Mucosa of descending colon (tissue), 3 donors: ENCODE data around the gene IKZF4. TPM values are rescaled to one million over a fixed set of nuclear protein-coding genes. Genes with fewer than 3 reads are reported as not detected.

ENCODE experiments used
- ATAC-seq: fragments of 200-7000 bp; cut with Tn5 transposase; one replicate; pipeline ENCODE4 v1.9.1; 2020; ENCODE audit warnings: mild to moderate bottlenecking, moderate library complexity
- DNase-seq, 3 donors: peaks; one replicate each; pipeline ENCODE4 v3.0.0-alpha.2; 2020
- H3K36me3 ChIP-seq: fragments of 200-600 bp; one replicate; pipeline ENCODE4 v1.8.0; 2021; ENCODE audit warnings: low read depth, mild to moderate bottlenecking
- H3K4me1 ChIP-seq: fragments of 200-600 bp; one replicate; pipeline ENCODE4 v1.8.0; 2021; ENCODE audit warnings: low read depth, mild to moderate bottlenecking
- H3K4me3 ChIP-seq: fragments of 200-600 bp; one replicate; pipeline ENCODE4 v1.8.0; 2021; ENCODE audit warnings: mild to moderate bottlenecking
- H3K9me3 ChIP-seq: fragments of 200-600 bp; one replicate; pipeline ENCODE4 v1.8.0; 2021; ENCODE audit warnings: mild to moderate bottlenecking
- CTCF ChIP-seq: fragments of 200-600 bp; IDR thresholded peaks from one replicate; pipeline ENCODE4 v1.8.0; 2022; ENCODE audit warnings: antibody characterized with exemption, mild to moderate bottlenecking
- intact Hi-C, 2 donors: fragments of 100-400 bp; cut with DNase I in 1 of 2; cut with micrococcal nuclease in 1 of 2; formaldehyde crosslinking; loops; one replicate each; pipeline versions ENCODE4 v1.11.0 to v1.11.1; 2022; cut with DNase I, micrococcal nuclease
- total RNA-seq, 3 donors: library from RNA; stranded (reverse); fragmentation: NEBNext Ultra II Directional in 2 of 3; extraction: Animal tissue kit (Norgen Biotek cat#: 25700) in 2 of 3; gene quantifications; one replicate each; pipeline versions ENCODE4 v1.2.1 to v1.2.4, GENCODE V29; 2021 to 2023
- donor health status: DM: no; HTN: no; CAD: no; lungs with moderate emphysema.
- donor health status: DM: no; HTN: no; CAD: no.
- donor health status: DM: no; HTN: yes; CAD: no.

IKZF4 gene
- total RNA-seq, 3 donors from 2014 or later: 3.5 to 9.1 (median 7.2) TPM

DNA sequence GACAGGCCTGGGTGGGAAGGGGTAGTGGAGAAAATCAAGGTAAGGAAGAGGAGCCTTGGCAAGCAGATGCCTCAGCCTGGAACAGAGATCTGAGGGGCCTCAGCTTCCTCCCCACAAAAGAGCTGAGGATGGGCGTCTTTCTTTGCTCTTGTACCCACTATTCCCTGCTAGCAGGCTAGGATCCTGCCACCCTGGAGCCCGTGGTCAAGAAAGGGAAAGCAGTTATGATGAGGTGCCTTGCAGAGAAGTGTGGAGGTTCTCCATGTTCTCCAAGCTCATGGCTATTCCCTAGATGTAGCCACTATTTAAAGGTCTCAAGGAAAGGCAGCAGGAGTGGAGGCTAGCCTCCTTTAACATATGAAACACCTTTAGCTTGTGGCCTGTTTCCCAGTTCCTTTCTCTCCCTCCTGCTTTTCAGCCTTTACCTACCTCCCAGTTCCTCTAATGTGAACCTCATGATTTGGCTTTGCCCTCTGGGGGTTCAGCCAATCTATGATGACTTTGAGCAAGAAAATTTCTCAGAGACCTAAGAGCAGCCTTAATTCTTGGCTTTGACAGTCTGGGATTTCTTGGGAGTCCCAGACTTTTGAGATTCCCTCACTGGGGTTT lies 1.1 kb downstream of the IKZF4 start:
- H3K4me3 ChIP-seq: no peak overlapping the region
- TF ChIP-seq CTCF: no peak
- peak; percentile 7 for ATAC-seq

DNA sequence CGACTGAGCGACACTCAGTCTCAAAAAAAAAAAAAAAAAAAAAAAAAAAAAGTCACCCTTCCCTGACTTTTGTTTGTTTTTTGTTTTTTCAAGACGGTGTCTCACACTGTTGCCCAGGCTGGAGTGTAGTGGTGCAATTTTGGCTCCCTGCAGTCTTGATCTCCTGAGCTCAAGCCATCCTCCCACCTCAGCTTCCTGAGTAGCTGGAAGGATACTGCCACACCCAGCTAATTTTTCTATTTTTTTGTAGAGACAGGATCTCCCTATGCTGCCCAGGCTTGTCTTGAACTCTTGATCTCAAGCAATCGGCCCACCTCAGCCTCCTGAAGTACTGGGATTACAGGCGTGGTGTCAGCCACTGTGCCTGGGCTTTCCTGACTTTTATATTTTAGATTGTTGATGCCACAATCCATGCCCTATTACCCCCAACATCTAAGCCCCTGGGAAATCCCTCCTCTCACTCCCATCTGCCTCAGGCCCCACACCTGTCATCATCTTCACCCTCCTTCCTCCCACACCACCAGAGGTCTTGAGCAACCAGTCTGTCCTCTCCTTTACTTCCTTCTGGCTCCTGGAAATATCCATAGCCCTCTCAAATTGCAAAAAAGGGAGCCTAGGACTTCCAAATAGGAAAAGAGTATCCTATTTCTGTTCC lies 7.8 kb downstream of the IKZF4 start:
- intact Hi-C loops: no loop called here
- H3K4me3 ChIP-seq: no peak overlapping the region
- no peaks in the 10 kb centered on the region for H3K36me3 ChIP-seq
- ATAC-seq (no peak), DNase-seq (no peak)
- TF ChIP-seq CTCF: no peak
- no peaks in the 10 kb centered on the region for H3K4me1 ChIP-seq
- H3K9me3 ChIP-seq: no peaks in the 10 kb centered on the region

More for the DNA sequence above, 1.1 kb downstream of the IKZF4 start:
- Histone ChIP-seq H3K9me3 (no peaks in the 10 kb centered on the region), H3K4me1 (no peaks in the 10 kb centered on the region), H3K36me3 (no peaks in the 10 kb centered on the region)
- intact Hi-C loops: no loop called here
- no peak for DNase-seq

GRCh38 chr12:56029166-56029519 lies 8.3 kb downstream of the IKZF4 start:
- ATAC-seq: no peak
- no peaks in the 10 kb centered on the region for H3K9me3 ChIP-seq
- intact Hi-C loops: no loop called here
- DNase-seq: no peak
- no peak overlapping the region for H3K4me3 ChIP-seq
- TF ChIP-seq CTCF: no peak
- H3K36me3 ChIP-seq: no peaks in the 10 kb centered on the region
- no peaks in the 10 kb centered on the region for H3K4me1 ChIP-seq

DNA sequence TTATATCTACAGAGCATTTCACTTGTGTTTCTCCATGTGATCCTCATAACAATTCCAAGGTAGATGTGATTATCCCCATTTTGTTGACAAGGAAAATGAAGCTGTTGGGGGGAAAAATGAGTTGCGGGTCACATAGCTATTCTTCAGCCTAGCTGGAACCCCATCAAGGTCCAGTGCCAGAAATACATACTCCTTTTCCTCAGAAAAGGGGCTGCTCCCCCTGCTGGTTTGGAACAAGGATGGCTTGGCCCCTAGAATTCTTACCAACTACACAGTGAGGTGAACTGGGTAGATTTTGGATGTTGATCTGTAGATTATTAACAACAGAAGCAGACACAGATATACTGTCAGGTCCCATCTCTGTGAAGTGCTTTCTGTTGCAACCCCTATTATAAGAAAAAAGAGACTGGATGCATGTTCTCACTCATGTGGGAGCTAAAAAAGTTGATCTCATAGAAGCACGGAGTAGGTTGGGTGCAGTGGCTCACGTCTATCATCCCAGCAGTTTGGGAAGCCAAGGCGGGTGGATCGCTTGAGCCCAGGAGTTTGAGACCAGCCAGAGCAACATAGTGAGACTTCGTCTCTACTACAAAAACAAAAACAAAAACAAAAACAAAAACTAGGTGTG lies 8.9 kb downstream of the IKZF4 start:
- H3K9me3 ChIP-seq: no peaks in the 10 kb centered on the region
- peak; percentile 55 for TF ChIP-seq CTCF
- intact Hi-C loops: loop anchor here in 1 of 2 donors (5.0 kb wide), 1 partner anchor 37 kb away; no protein-coding TSS in a partner anchor
- ATAC-seq: peak; percentile 74
- H3K4me3 ChIP-seq: no peak overlapping the region
- H3K4me1 ChIP-seq: no peaks in the 10 kb centered on the region
- H3K36me3 ChIP-seq: no peaks in the 10 kb centered on the region
- peak in 1 of 3 donors; percentile 62 for DNase-seq

DNA sequence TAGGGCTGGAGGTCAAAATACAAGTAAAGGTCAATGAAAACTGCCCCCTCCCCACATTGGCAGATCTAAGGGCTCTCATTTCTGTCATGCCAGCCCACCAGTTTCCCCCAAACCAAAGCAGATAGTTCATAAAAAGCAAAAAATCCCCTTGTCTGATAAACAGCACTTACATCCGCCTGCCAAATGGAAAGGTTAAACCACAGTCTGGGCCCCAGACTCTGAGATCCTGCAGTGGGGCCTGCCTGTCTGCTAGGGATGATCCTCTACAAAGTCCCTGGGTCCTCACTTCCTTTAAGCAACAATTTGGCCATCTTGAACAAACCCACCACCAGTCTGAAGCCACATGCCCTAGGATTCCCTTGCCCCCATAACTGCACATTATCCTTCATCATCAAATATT lies 11.1 kb downstream of the IKZF4 start:
- Histone ChIP-seq H3K4me3 (no peak overlapping the region), H3K9me3 (no peaks in the 10 kb centered on the region), H3K4me1 (no peaks in the 10 kb centered on the region), H3K36me3 (no peaks in the 10 kb centered on the region)
- no peak for TF ChIP-seq CTCF
- no peak for ATAC-seq
- DNase-seq: no peak
- intact Hi-C loops: loop anchor here in 1 of 2 donors (5.0 kb wide), 1 partner anchor 40 kb away; no protein-coding TSS in a partner anchor
